Renal cortex interstitium (tissue), 11 donors: Measurements from ENCODE around the gene SOX6. TPM values are rescaled to one million over a fixed set of nuclear protein-coding genes. Genes with fewer than 3 reads are reported as not detected.
"Not testable (repeated sequence)": the region's sequence is repeated elsewhere in the genome, so short reads cannot be mapped to it uniquely, and the experiment has no call there.

Source experiments
- DNase-seq, 11 donors: peaks; one replicate each; pipeline ENCODE4 v3.0.0-alpha.2; 2013; ENCODE audit warnings: low read depth in 9 of 11, low spot score in 4 of 11; ENCODE audit errors: extremely low read depth in 1 of 11
- polyA plus RNA-seq, 3 donors: library from polyadenylated mRNA; unstranded; fragments of 120-200 nt; gene quantifications; one replicate each; pipeline ENCODE4 v1.2.1, GENCODE V29; 2013; ENCODE audit not compliant: insufficient read length in 3 of 3

Gene SOX6
- polyA plus RNA-seq, 3 donors = 20.4 to 24.9 (median 21.0) TPM

DNA sequence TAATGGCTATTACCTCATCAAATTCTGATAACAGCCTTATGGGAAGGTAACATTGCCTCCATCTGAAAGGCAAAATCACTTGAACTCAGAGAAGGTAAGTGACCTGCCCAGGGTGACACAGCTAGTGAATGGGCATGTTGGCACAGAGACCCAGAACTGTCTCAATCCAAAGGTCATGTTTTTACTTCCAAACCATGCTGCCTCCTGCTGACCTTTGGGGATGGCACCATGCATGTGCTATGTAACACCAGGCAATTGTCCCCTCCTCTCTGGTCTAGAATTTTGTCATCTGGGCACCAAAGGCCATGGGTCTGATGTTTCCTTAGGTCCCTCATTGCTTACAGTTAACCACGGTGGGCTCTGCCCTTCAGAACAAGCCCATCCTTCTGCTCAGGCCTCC is 417.4 kb downstream of the SOX6 start:
- DNase-seq = no peak

DNA sequence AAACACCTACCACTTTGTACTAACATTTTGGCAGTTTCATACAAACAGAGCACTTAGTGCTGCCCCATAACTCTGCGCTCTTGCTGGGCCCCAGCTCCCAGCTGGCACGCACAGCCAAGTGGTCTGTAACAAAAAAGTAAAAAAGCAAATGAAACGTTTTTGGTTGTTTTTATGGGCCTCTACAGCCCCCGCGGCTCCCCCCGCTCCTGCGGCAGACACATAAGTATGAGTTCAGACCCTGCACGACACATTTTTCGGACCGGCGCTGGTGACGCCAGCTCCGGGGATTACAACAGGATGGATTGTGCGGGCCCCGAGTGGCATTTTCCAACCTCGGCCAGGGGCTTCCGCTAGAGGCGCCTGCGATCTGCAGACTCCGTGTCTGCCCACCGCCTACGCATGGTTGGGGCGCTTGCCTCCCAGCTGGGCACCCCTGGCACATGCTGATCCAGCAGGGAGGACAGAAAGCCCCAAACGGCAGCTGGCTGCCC is 418.2 kb downstream of the SOX6 start:
- DNase-seq = no peak

DNA sequence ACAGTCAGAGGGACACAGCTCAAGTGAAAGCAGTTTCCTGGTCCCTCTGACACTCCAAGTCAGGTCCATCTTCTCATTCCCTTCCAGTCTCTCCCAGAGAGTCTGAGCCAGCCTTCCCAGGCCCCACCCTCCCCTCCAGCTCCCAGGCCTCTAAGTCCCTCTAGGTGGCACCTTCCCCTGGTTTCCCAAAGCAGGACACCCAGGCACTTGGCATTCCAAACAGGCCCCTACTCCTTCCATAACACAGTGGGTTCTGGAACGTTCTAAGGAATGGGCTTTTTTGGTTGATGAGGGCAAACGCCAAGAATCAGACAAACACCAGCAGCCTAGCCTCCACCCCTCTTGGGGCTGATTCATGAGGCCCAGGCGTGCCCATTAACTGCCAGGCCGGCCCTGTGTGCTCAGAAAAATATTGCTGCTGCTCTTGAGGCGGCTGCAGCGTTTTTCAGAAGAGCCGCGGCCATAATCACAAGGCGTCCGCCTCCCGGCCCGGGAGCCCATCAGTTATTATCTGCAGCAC is 418.7 kb downstream of the SOX6 start:
- DNase-seq = no peak

DNA sequence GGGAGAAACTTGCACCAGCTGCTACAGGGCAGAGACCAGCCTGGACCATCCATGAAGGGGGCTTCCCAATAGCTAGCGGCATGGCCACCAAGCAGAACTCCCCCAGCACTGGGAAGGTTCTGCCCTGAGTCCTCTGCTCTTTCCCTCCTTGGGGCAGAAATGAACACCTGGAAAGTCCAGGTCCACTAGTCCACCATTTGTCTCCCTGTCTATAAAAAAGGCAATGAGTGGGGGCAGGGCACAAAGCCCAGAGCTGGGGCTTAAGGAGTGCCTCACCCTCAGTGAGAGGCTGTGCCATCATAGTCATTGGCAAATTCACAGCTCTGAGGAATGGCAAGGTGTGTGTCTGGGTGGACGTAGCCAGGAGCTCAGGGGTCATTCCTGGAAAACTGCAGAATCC is 420.3 kb downstream of the SOX6 start:
- no peak for DNase-seq

DNA sequence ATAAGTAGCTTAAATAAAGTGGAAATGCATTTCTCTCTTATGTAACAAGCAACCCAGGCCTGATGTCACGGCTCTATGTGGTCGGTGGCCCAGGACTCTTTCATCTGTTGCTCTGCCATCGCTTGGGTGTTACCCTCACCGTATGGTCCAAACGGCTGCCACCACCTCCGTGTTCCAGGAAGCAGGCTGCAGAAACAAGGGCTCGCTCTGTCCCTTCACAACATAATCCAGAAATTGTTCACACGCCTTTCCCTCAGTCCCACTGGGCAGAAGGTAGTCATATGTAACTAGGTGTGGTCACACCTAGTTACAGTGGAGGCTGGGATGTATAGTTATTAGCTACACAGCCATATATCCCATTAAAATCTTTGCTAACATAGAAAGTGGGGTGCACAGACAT is 421.0 kb downstream of the SOX6 start:
- DNase-seq = no peak

DNA sequence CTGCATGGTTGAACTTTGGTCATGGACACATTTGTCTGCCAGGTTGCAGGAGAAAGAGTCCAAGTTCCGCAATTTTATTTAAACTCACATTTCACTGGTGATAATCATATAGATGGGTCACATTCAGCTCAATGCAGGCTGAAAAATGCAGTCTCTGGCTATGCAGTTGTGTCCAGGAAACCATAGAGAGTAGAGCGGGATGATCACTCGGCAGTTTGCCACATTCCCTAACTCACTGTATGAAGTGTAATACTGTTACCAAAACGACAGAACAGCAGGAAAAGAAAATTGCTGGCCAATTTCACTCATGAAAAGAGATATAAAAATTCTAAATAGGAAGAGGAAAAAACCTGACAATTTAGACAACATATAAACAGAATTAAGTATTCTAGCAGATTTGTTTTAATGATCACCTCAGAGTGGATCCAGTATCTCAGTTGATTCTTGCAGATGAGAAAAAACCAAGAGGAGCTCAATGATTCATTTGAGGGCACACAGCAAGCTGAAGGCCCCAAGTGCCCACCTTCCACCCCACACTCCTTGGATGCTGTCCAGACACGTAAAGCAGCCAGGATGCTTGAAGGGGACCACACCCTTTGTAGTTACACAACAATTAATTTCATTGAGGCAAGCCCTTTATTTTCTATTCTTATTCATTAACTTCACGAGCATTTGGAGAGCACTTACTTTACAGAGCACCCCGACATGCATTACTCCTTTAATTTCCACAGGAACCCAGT is 422.3 kb downstream of the SOX6 start:
- no peak for DNase-seq

DNA sequence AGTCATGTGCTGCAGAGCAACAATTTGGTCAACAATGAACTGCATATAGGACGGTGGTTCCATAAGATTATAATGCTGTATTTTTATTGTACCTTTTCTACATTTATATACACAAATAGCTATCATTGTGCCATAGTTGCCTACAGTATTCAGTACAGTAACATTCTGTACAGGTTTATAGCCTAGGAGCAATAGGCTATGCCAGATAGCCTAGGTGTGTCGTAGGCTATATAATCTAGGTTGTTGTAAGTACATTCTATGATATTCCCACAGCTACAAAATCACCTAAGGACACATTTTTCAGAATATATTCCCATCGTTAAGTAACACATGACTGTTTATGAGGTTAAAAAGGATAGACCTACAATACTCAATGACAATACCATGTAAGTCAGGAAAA is 423.9 kb downstream of the SOX6 start:
- DNase-seq = no peak

DNA sequence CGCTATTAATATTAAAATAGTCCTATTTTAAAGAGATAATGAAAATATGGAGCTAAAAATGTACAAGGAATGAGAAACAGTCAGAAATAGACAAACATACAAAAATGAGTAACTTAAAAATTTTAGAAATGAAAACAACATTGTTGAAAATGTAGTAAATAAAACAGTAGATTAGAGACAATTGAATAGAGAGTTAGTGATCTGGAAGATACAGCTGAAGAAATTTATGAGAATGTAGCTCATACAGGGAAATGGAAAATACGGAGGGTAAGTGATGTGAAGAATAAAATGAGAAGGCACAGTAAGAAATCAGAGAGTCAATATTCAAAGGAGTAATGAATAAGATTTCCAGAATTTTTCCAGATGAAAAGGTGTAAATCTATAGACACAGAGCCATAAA is 424.8 kb downstream of the SOX6 start:
- DNase-seq = no peak

DNA sequence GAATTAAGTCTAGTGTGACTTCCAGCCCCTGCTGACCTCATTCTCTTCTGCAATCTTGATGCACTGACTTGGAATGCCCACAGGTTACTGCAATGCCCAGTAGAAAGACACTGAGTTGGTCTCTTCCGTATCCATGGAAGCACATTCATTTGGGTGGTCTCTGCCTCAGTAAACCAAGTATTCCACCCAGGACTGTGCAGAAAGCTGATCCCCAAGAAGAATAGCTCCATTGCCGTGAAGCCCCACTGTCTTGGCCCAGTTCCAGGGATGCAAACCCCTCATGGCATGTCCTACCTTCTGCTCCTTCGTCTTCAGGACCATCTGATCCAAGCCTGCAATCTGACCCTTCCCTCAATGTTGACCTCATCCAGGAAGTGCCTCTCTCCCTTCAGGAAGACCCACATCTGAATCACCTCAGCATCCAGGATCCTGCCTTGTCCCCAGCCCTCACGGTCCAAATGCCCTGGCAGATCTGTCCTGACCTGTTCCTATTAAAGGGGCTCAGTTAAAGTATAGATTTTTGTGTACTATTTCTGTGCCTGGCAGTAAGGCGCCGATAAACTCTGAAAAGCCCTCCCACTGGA is 425.8 kb downstream of the SOX6 start:
- no peak for DNase-seq

DNA sequence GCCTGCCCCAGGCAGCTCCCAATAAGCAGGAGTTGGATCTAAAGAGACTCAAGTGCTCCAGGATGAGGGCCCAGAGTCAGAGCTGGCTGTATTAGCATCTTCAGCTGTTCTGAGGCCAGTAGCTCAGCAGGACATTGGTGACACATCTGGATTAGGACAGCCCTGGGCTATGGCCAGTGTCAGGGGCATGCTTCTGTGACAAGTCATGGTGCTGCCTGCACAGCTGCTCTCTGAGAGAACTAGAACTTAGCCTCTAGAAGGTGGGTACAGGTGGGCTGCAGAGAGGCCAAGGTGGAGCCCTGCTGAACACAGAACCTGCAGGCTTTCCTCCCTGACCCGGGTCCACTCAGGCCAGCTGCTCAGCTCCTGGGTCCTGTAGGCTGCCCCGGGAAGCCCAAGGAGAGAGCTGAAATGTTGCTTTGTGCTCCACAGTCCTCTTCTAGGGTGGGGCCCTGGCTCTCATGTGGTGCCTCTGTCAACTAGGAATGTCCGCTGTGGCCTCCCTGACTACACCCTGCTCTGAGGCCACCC is 426.9 kb downstream of the SOX6 start:
- no peak for DNase-seq

DNA sequence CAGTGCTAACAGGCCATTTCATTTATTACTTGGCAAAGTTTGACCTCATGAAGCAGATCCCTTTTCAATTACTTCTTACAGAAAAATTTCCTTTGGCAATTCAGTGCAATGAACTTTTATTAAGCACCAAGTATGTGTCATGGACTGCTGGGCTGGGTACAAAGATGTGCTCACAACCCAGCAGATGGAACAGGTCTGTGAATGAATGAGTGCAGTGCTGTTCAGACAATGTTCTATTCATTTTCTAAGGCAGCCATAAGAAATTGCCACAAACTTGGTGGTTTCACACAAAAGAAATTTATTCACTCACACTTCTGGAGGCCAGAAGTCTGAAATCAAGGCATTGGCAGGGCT is 428.5 kb downstream of the SOX6 start:
- DNase-seq = no peak

DNA sequence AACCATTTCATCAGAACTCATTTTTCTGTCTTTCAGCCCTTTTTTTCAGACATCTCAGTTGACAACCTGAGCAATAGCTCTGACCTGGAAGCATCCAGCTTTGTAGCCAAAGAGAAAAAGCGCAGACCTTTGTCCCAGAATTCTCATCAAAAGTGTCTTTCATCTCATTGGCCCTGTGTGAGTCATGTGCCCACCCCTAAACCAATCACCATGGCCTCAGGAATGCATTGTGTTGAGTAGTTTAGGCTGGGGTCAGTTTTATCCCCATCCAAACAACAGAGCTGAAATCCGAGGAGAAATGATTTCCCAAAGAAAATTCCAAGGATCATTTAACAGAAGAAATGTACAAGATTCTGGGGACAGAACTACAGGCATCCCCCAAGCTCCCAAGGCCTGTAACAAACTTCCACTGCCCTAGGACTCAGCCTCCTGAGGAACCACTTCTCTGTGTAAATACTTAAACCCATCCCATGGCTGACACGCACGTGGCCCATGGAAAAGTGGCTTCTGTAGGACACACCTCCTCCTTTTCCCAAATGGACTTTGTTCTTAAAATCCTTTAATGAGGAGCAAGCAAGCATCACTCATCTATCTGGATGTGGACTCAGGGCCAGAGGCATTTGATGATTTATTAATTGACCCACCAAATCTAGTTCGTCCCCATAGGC is 429.0 kb downstream of the SOX6 start:
- DNase-seq = no peak

DNA sequence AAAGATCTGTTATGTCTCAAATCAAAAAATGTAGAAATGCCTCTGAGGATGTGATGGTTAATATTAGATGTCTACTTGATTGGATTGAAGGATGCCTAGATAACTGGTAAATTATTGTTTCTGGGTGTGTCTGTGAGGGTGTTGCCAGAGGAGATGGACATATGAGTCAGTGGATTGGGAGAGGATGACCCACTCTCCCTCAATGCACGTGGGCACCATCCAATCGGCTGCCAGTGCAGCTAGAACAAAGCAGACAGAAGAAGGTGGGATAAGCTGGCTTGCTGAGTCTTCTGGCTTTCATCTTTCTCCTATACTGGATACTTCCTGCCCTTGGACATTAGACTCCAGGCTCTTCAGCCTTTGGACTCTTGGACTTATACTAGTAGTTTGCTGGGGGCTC is 430.3 kb downstream of the SOX6 start:
- DNase-seq = no peak

DNA sequence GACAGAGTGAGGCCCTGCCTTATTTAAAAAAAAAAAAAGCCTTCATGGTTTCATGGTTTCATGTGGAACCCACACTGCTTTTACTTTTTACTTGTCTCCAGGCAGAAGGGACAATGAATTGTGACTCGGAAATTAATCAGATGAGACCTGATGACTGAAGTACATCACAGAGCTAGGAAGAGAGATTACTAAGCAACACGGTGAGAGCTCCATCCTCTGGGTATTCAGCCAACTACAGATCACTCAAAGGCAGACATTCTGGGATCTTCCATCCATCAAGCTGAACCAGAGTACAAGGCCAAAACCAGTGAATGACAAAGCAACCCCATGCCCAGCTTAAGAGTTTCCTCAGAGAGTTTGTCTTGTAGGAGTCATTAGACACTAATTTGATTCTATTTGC is 433.2 kb downstream of the SOX6 start:
- no peak for DNase-seq

DNA sequence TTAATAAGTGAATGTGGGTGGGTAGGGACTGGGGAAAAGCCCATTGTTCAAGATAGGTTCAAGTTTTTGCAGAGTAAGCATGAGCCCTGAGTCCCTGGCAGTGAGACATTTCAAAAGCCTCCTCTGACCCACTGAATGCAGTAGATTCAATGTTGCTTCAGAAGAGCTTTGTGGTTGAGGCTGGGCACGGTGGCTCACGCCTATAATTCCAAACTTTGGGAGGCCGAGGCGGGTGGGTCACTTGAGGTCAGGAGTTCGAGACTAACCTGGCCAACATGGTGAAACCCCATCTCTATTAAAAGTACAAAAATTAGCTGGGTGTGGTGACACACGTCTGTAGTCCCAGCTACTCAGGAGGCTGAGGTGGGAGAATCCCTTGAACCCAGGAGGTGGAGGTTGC is 433.6 kb downstream of the SOX6 start:
- not testable (repeated sequence) for DNase-seq

DNA sequence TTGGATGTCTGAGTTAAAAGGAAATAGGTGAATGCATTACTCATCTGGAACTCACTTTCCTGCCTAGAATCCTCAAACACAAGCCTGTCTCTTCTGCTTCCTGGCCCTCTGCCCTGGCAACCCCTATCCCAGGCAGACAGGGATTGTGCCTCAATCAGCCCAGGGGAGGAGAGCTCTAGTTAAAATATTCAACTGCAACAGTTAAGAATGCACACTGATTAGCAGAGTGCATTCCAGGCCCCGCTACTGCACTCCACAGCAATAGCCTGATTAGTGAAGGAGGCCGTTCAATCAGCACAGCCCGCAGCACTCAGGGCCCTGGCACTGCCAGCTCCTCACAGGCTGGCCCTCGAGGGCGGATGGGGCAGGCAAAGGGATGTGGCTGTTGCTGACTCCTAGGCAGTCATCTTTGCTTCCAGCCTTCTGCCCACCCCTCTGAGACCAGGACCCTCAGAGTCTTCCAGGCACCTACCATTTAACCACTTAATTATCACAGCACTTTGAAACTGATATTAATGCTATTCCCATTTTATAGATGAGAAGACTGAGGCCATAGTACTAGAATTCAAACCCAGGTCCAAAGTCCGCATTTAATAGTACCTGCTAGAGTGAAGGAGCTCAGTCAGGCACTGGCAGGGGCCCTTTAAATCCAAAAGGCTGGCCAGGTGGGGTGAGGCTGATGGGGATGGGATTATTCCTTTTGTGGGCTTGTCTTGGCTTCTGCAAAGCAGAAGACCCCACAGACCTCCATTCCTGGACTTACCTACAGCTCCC is 435.3 kb downstream of the SOX6 start:
- no peak for DNase-seq

DNA sequence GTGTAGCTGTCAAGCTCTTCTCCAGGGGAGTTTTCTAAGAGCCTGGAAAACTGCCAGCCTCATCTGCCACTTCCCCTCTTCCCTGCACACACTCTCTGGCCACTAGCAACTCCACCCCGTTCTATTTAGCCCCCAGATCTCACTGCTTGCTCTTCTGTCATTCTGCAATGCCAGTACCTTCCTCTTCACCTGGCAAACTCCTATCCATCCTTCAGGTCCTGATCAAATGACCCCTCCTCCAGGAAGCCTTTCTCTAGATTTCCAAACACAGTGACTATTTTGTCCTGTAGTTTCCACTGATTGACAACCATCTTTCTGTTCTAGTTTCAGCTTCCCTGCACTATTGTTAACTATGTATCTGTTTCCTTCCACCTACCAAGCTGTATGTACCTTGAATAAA is 437.7 kb downstream of the SOX6 start:
- DNase-seq = no peak

DNA sequence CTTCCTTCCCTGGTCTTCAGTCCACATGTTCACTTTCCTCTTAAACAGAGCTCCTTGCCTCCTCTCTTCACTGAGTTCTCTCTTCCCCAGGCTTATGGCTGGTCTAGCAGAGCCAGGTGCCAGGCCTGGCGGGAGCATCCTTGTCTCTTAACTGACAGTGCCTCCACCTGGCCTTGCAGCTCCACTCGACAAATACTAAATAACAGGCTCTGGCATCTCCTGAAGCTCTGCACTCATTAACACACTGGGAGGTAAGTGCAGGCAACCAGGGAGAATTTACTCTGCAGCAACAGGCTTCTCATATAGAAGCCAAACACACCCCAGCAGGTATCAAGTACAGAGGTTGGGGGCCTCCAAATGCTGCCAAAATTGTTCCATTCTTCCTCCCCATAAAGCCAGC is 438.1 kb downstream of the SOX6 start:
- DNase-seq = no peak
